ENCODE measurements around the gene RBM27. TPM values are rescaled to one million over a fixed set of nuclear protein-coding genes. Genes with fewer than 3 reads are reported as not detected.
"Not testable (repeated sequence)": the region's sequence is repeated elsewhere in the genome, so short reads cannot be mapped to it uniquely, and the experiment has no call there.

Gene RBM27
- total RNA-seq, 1 donor from 2014 or later: 16.9 TPM

GRCh38 chr5:146208916-146209522, 5.6 kb downstream of the RBM27 start:
- no peak for DNase-seq (ENCODE audit: low read depth in 2 of 2)

GRCh38 chr5:146209714-146210113, 6.3 kb downstream of the RBM27 start:
- DNase-seq (ENCODE audit: low read depth in 2 of 2): no peak

- not testable (repeated sequence) for DNase-seq (ENCODE audit: low read depth in 2 of 2)
Observed at GRCh38 chr5:146210810-146211209, 7.4 kb downstream of the RBM27 start.

- peak; percentile 40 to 46 for DNase-seq (ENCODE audit: low read depth in 2 of 2)
Observed at GRCh38 chr5:146213210-146213826, 9.9 kb downstream of the RBM27 start.

GRCh38 chr5:146214881-146215280, 11.5 kb downstream of the RBM27 start:
- not testable (repeated sequence) for DNase-seq (ENCODE audit: low read depth in 2 of 2)

- no peak for DNase-seq (ENCODE audit: low read depth in 2 of 2)
Observed at GRCh38 chr5:146218168-146218567, 14.8 kb downstream of the RBM27 start.

- no peak for DNase-seq (ENCODE audit: low read depth in 2 of 2)
Observed at GRCh38 chr5:146219243-146219642, 15.8 kb downstream of the RBM27 start.

GRCh38 chr5:146221234-146221633, 17.8 kb downstream of the RBM27 start:
- DNase-seq (ENCODE audit: low read depth in 2 of 2): no peak

GRCh38 chr5:146222005-146222404, 18.6 kb downstream of the RBM27 start:
- DNase-seq (ENCODE audit: low read depth in 2 of 2): no peak

GRCh38 chr5:146223179-146223578, 19.8 kb downstream of the RBM27 start:
- no peak for DNase-seq (ENCODE audit: low read depth in 2 of 2)

- no peak for DNase-seq (ENCODE audit: low read depth in 2 of 2)
Observed at GRCh38 chr5:146229222-146229621, 25.8 kb downstream of the RBM27 start.

GRCh38 chr5:146232223-146232622, 28.8 kb downstream of the RBM27 start:
- DNase-seq (ENCODE audit: low read depth in 2 of 2): no peak

- DNase-seq (ENCODE audit: low read depth in 2 of 2): peak in 1 of 2 donors; percentile 1
Observed at GRCh38 chr5:146233441-146233840, 30.0 kb downstream of the RBM27 start.

- no peak for DNase-seq (ENCODE audit: low read depth in 2 of 2)
Observed at GRCh38 chr5:146238973-146239372, 35.6 kb downstream of the RBM27 start.

GRCh38 chr5:146240951-146241350, 37.5 kb downstream of the RBM27 start:
- DNase-seq (ENCODE audit: low read depth in 2 of 2): no peak

- DNase-seq (ENCODE audit: low read depth in 2 of 2): no peak
Observed at GRCh38 chr5:146243247-146243646, 39.8 kb downstream of the RBM27 start.

GRCh38 chr5:146248561-146248960, 45.2 kb downstream of the RBM27 start:
- no peak for DNase-seq (ENCODE audit: low read depth in 2 of 2)

- no peak for DNase-seq (ENCODE audit: low read depth in 2 of 2)
Observed at GRCh38 chr5:146249801-146250200, 46.4 kb downstream of the RBM27 start.

Other genes with a start within 250 kb of the RBM27 start
- gene PLAC8L1, start 98.0 kb upstream of the RBM27 start, total RNA-seq: 0.20 TPM in 1 of 2 replicates, not detected in the other
- gene LARS1, start 21.0 kb upstream of the RBM27 start, total RNA-seq: 74.1 and 98.8 TPM in 2 replicates
- under 0.01 and 0.22 TPM in 2 replicates for gene POU4F3, start 135.2 kb downstream of the RBM27 start, total RNA-seq
- 14.2 and 15.9 TPM in 2 replicates for gene TCERG1, start 243.7 kb downstream of the RBM27 start, total RNA-seq